GM23338 (cell line): ENCODE measurements around the gene SALL2. TPM values are rescaled to one million over a fixed set of nuclear protein-coding genes. Genes with fewer than 3 reads are reported as not detected.

Source experiments
- ATAC-seq: fragments of 200-7000 bp; cut with Tn5 transposase; 3 replicates; pipeline ENCODE4 v1.9.1; 2020
- DNase-seq: peaks from one replicate; pipeline ENCODE4 v3.0.0-alpha.2; 2015; ENCODE audit warnings: low spot score
- H2AFZ ChIP-seq: fragments of 200-600 bp; sonication (generic); 2 replicates; pipeline ENCODE4 v1.8.0; 2016; ENCODE audit warnings: antibody characterized with exemption, mild to moderate bottlenecking, moderate library complexity
- H3F3A ChIP-seq: fragments of 200-600 bp; sonication (generic); replicated peaks from 2 replicates; pipeline ENCODE4 v1.8.0; 2017; ENCODE audit warnings: antibody characterized with exemption, mixed run types, low read depth
- H3K27ac ChIP-seq: fragments of 200-600 bp; sonication (generic); 2 replicates; pipeline ENCODE4 v1.6.1; 2016; ENCODE audit warnings: low read depth
- H3K27me3 ChIP-seq: fragments of 200-600 bp; sonication (generic); 2 replicates; pipeline ENCODE4 v1.8.0; 2016; ENCODE audit warnings: mild to moderate bottlenecking, mixed run types, moderate library complexity; ENCODE audit not compliant: insufficient read depth
- H3K36me3 ChIP-seq: fragments of 200-600 bp; sonication (generic); 2 replicates; pipeline ENCODE4 v1.8.0; 2016; ENCODE audit warnings: mild to moderate bottlenecking; ENCODE audit not compliant: insufficient read depth
- H3K4me1 ChIP-seq: fragments of 200-600 bp; sonication (generic); 2 replicates; pipeline ENCODE4 v1.8.0; 2016; ENCODE audit warnings: mild to moderate bottlenecking, moderate library complexity; ENCODE audit not compliant: insufficient read depth
- H3K4me2 ChIP-seq: fragments of 200-600 bp; sonication (generic); 2 replicates; pipeline ENCODE4 v1.7.1; 2017; ENCODE audit warnings: mixed run types
- H3K4me3 ChIP-seq: fragments of 200-600 bp; sonication (generic); 2 replicates; pipeline ENCODE4 v1.6.1; 2016; ENCODE audit warnings: mixed run types
- H3K79me2 ChIP-seq: fragments of 200-600 bp; sonication (generic); replicated peaks from 2 replicates; pipeline ENCODE4 v1.8.0; 2017; ENCODE audit warnings: mild to moderate bottlenecking; ENCODE audit not compliant: insufficient read depth
- H3K9me2 ChIP-seq: fragments of 200-600 bp; sonication (generic); 2 replicates; pipeline ENCODE4 v1.8.0; 2017; ENCODE audit not compliant: insufficient read depth
- H4K20me1 ChIP-seq: fragments of 200-600 bp; sonication (generic); replicated peaks from 2 replicates; pipeline ENCODE4 v1.8.0; 2017; ENCODE audit warnings: mild to moderate bottlenecking; ENCODE audit not compliant: insufficient read depth
- H3K27ac Mint-ChIP-seq: 2 replicates; pipeline ENCODE4 v1.8.0; 2020; ENCODE audit warnings: inconsistent platforms, mild to moderate bottlenecking, moderate library complexity, mixed read lengths
- H3K27me3 Mint-ChIP-seq: 3 replicates; pipeline ENCODE4 v1.8.0; 2022; ENCODE audit warnings: low read depth, mild to moderate bottlenecking, moderate library complexity, mixed read lengths, inconsistent platforms; ENCODE audit not compliant: insufficient read depth, poor library complexity
- H3K36me3 Mint-ChIP-seq: 3 replicates; pipeline ENCODE4 v1.8.0; 2021; ENCODE audit warnings: low read depth, mild to moderate bottlenecking, inconsistent platforms, moderate library complexity, mixed read lengths
- H3K4me1 Mint-ChIP-seq: 3 replicates; pipeline ENCODE4 v1.8.0; 2020; ENCODE audit warnings: mild to moderate bottlenecking, inconsistent platforms, mixed read lengths
- H3K4me3 Mint-ChIP-seq: 3 replicates; pipeline ENCODE4 v1.8.0; 2021; ENCODE audit warnings: moderate library complexity, mild to moderate bottlenecking, inconsistent platforms, mixed read lengths
- H3K9me3 Mint-ChIP-seq: 3 replicates; pipeline ENCODE4 v1.8.0; 2020; ENCODE audit warnings: moderate library complexity, mild to moderate bottlenecking, inconsistent platforms, mixed read lengths
- CREB1 ChIP-seq: fragments of 250-450 bp; sonication (Bioruptor Pico); IDR thresholded peaks from 2 replicates; pipeline ENCODE4 v1.5.0; 2020; ENCODE audit warnings: low read depth, mild to moderate bottlenecking, moderate library complexity
- CTCF ChIP-seq, 2 experiments: fragments of 200-600 bp in 1 of 2; sonication (generic) in 1 of 2; conservative IDR thresholded peaks; 2 replicates each; pipeline versions ENCODE4 v1.5.1 to v1.6.1; 2016 to 2017; ENCODE audit warnings: antibody characterized with exemption in 2 of 2, low read depth in 2 of 2, mild to moderate bottlenecking in 2 of 2, moderate library complexity in 1 of 2
- EZH2 ChIP-seq: fragments of 200-600 bp; sonication (generic); IDR thresholded peaks from one replicate; pipeline ENCODE4 v1.8.0; 2017; ENCODE audit warnings: antibody characterized with exemption, mild to moderate bottlenecking, low read depth; ENCODE audit not compliant: unreplicated experiment
- POLR2AphosphoS5 ChIP-seq: IDR thresholded peaks from 2 replicates; pipeline ENCODE4 v1.6.1; 2016; ENCODE audit warnings: antibody characterized with exemption, low read depth
- STAT1 ChIP-seq: IDR thresholded peaks from one replicate; pipeline ENCODE4 v1.6.1; 2016; ENCODE audit warnings: antibody characterized with exemption; ENCODE audit not compliant: unreplicated experiment
- ZNF114 ChIP-seq: fragments of 250-450 bp; sonication (Bioruptor Pico); IDR thresholded peaks from 2 replicates; pipeline ENCODE4 v1.5.0; 2020; ENCODE audit warnings: mild to moderate bottlenecking, moderate library complexity
- ZNF462 ChIP-seq: fragments of 250-450 bp; sonication (Bioruptor Pico); IDR thresholded peaks from 2 replicates; pipeline ENCODE4 v1.5.0; 2020; ENCODE audit warnings: mild to moderate bottlenecking, moderate library complexity
- polyA plus RNA-seq: library from polyadenylated mRNA; unstranded; fragments of >200 nt; fragmentation: Nextera tagmentation; extraction: Ambion mirVana; gene quantifications from 2 replicates; pipeline ENCODE4 v1.2.1, GENCODE V29; 2016
- total RNA-seq: library from RNA; depleted of rRNA; stranded (reverse); fragments of >200 nt; shearing (Covaris generic); gene quantifications from 2 replicates; pipeline ENCODE4 v1.2.3, GENCODE V29; 2014

SALL2 gene
- total and polyA plus RNA-seq, 2 experiments from 2014 or later = 121 to 281 TPM

- TF ChIP-seq ZNF462 (CRISPR knock-in tag) = no peak
- no peak for TF ChIP-seq CTCF (conservative IDR thresholded peaks at IDR 0.05; ENCODE audit: low read depth in 2 of 2)
Observed at GRCh38 chr14:21524575-21525490, 1.3 kb downstream of the SALL2 start (continued).

- peak overlapping the region; percentile 85 for H3K4me2 ChIP-seq
- H3K79me2 ChIP-seq = peaks cover 52% of the 10 kb centered on the region
- H4K20me1 ChIP-seq = peaks cover 20% of the 10 kb centered on the region
- H3K36me3 ChIP-seq = peaks cover 30% of the 10 kb centered on the region
- no peaks in the 10 kb centered on the region; the same call in 1 of the 3 replicates for H3K9me3 Mint-ChIP-seq
- peaks cover 39% of the 10 kb centered on the region for H3K27me3 Mint-ChIP-seq
- peaks cover 39% of the 10 kb centered on the region for H3F3A ChIP-seq
- peaks cover 65% of the 10 kb centered on the region for H3K36me3 Mint-ChIP-seq
- H3K4me3 ChIP-seq = peak overlapping the region; percentile 30
- H3K4me1 Mint-ChIP-seq = peaks cover 75% of the 10 kb centered on the region
- H3K4me1 ChIP-seq = peaks cover 77% of the 10 kb centered on the region
- DNase-seq (no peak), ATAC-seq (no peak)
- H3K27ac Mint-ChIP-seq = peak overlapping the region; percentile 22
- H3K4me3 Mint-ChIP-seq = peak overlapping the region; percentile 83
- H2AFZ ChIP-seq = no peak overlapping the region
- no peaks in the 10 kb centered on the region for H3K27me3 ChIP-seq
- H3K9me2 ChIP-seq = no peaks in the 10 kb centered on the region
- peak overlapping the region; percentile 72; the same call in 1 of the 2 replicates for H3K27ac ChIP-seq
- TF ChIP-seq POLR2AphosphoS5 (no peak; the same call in 1 of the 2 replicates), STAT1 (no peak), CREB1 (CRISPR knock-in tag) (no peak), ZNF114 (CRISPR knock-in tag) (no peak), EZH2 (no peak), CTCF (conservative IDR thresholded peaks at IDR 0.05; ENCODE audit: low read depth in 2 of 2) (no peak)
Observed at GRCh38 chr14:21523203-21523602, 2.9 kb downstream of the SALL2 start.
